Epithelial cell of proximal tubule (primary cell): ENCODE results near the gene DTNBP1. TPM values are rescaled to one million over a fixed set of nuclear protein-coding genes. Genes with fewer than 3 reads are reported as not detected.

Experiments
- DNase-seq: peaks from one replicate; pipeline ENCODE4 v3.0.0-alpha.2; 2011; ENCODE audit warnings: low read depth
- H3K4me3 ChIP-seq: 2 replicates; pipeline ENCODE4 v1.5.1; 2011; ENCODE audit warnings: low read depth, mild to moderate bottlenecking, low read length
- total RNA-seq: library from RNA; depleted of rRNA; stranded (reverse); fragments of >200 nt; gene quantifications from 2 replicates; pipeline ENCODE4 v1.2.3, GENCODE V29; 2015
- TF ChIP-seq, protein P1 (sequence below): conservative IDR thresholded peaks from 2 replicates; pipeline ENCODE4 v1.5.1; 2012; ENCODE audit warnings: low read depth, mild to moderate bottlenecking, low read length

Gene DTNBP1
- total RNA-seq, 1 donor from 2014 or later: 6.3 TPM

- no peak overlapping the region for H3K4me3 ChIP-seq
- TF ChIP-seq, protein P1, sequence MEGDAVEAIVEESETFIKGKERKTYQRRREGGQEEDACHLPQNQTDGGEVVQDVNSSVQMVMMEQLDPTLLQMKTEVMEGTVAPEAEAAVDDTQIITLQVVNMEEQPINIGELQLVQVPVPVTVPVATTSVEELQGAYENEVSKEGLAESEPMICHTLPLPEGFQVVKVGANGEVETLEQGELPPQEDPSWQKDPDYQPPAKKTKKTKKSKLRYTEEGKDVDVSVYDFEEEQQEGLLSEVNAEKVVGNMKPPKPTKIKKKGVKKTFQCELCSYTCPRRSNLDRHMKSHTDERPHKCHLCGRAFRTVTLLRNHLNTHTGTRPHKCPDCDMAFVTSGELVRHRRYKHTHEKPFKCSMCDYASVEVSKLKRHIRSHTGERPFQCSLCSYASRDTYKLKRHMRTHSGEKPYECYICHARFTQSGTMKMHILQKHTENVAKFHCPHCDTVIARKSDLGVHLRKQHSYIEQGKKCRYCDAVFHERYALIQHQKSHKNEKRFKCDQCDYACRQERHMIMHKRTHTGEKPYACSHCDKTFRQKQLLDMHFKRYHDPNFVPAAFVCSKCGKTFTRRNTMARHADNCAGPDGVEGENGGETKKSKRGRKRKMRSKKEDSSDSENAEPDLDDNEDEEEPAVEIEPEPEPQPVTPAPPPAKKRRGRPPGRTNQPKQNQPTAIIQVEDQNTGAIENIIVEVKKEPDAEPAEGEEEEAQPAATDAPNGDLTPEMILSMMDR: no peak
- DNase-seq: no peak
These were observed 166.3 kb downstream of the DTNBP1 start for GRCh38 chr6:15496345-15497131.

GRCh38 chr6:15495375-15495901 is 167.4 kb downstream of the DTNBP1 start:
- DNase-seq: no peak
- no peak overlapping the region for H3K4me3 ChIP-seq
- TF ChIP-seq, protein P1: no peak

DNA sequence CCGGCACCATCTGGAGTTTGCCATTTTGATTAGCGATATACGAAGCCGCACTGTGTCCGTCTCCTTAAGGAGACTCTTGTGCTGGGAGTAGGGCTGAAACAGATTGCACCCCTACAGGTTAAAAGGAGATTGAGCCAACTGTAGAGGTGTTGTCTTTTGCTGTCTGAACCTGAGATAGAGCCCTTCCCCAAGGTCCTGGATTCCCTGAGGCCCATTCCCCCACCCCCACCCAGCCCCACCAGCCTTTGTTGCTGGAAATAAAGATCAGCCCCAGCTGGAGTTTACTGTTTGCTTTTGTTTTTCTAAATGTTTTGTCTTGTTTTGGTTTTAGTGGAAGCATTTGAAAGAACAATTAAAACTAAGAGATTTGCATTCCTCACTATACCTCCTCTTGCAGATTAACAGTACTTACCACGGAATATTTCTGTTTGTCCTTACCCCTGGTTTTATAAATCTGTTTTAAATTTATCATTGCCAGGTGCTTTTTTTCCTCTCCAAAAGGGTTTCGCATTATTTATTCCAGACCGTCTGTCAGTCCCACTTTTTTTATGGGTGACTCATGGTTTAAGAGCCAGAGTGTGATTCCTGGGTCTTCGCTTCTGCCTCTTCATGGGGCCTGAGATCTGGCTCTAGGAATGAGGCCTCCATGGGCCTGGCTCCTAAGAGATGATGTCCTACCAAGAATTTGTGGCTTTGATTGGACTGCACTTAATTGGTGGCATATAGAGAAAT is 169.2 kb downstream of the DTNBP1 start:
- TF ChIP-seq, protein P1: no peak
- DNase-seq: no peak

GRCh38 chr6:15491986-15492269 is 170.9 kb downstream of the DTNBP1 start:
- H3K4me3 ChIP-seq: no peak overlapping the region
- TF ChIP-seq, protein P1: no peak
- no peak for DNase-seq

More for the DNA sequence above, 169.2 kb downstream of the DTNBP1 start:
- no peak overlapping the region for H3K4me3 ChIP-seq

- H3K4me3 ChIP-seq: no peak overlapping the region
- TF ChIP-seq, protein P1: peak; percentile 99
- no peak for DNase-seq
These were observed 171.4 kb downstream of the DTNBP1 start for GRCh38 chr6:15491255-15491985.

DNA sequence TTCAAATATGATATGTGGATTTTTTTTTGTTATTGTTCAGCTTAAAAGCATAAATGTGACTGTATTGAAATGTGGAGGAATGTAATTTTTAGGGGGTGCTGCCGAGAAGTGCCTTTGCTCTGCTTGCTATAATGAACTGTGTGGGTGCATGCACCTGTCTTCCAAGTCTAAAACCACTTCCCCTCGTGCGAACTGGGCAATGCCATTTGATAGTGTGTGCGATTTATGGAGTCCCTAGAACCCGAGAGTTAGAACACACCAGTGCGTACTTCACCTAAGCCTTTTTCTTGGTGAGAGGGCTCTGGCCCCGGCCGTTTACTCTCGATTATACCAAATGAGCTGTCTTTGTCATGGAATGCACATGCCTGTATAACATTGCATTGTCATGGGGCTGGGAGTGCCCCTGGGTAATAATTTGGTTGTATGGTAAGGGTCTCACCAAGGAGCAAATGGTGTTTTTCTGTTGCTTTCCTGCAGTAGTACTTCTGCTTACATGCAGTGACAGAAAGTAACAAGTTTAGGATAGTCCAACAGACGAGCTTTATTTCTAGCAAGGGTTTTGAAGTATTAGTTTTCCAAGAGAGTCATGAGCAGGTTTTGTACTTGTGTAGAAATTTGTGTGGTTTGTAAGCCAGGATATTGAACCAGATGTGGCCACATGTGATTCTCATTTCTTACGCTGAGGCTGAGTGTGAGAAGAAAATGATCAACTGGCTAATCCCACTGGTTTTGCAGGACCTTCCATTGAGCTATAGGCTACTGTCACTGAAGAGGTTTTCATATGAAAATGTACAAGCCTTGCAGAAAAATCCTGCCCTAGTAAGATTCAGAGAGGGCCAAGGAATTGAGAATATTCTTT is 172.4 kb downstream of the DTNBP1 start:
- no peak for DNase-seq
- TF ChIP-seq, protein P1: no peak
- no peak overlapping the region for H3K4me3 ChIP-seq
